ENCODE data around the gene PTPRR.
A peak's percentile ranks its signal among the peaks of the same experiment; 100 is the strongest.

The PTPRR gene

DNA sequence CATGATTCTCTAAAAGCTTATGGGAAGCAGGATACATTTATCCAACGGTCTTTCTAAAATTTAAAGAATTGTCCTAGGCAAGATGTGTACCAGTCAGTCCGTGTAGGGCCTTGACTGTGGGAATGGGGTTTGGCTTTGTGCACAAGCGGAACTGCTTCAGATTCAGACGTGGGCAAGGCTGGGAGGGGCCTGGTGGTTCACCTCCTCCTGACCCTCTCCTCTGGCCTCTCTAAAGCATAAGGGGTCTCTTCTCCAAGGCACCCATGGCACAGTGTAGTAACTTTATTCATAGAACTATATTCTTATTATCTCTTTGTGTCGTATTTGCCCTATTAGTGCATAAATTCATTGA, 162.1 kb downstream of the PTPRR start:
- Histone ChIP-seq H3K27me3 (ENCODE audit: control insufficient read depth in 1 of 2, insufficient read depth in 2 of 2, low read length in 2 of 2) (no peaks in the 10 kb centered on the region), H3K36me3 (ENCODE audit: control insufficient read depth in 1 of 2, insufficient read depth in 2 of 2, low read length in 2 of 2) (no peaks in the 10 kb centered on the region), H3K4me3 (ENCODE audit: low read depth in 1 of 2, low read length in 2 of 2) (no peak overlapping the region), H3K9me3 (ENCODE audit: control insufficient read depth in 1 of 2, low read length in 2 of 2) (no peaks in the 10 kb centered on the region), H3K4me1 (ENCODE audit: control insufficient read depth in 1 of 2, insufficient read depth in 2 of 2, low read length in 2 of 2) (peaks cover 16 to 17% of the 10 kb centered on the region in 2 donors), H3K27ac (ENCODE audit: low read depth, low read length) (no peak overlapping the region), H3K9ac (ENCODE audit: low read depth in 1 of 2, low read length in 2 of 2) (no peak overlapping the region)

DNA sequence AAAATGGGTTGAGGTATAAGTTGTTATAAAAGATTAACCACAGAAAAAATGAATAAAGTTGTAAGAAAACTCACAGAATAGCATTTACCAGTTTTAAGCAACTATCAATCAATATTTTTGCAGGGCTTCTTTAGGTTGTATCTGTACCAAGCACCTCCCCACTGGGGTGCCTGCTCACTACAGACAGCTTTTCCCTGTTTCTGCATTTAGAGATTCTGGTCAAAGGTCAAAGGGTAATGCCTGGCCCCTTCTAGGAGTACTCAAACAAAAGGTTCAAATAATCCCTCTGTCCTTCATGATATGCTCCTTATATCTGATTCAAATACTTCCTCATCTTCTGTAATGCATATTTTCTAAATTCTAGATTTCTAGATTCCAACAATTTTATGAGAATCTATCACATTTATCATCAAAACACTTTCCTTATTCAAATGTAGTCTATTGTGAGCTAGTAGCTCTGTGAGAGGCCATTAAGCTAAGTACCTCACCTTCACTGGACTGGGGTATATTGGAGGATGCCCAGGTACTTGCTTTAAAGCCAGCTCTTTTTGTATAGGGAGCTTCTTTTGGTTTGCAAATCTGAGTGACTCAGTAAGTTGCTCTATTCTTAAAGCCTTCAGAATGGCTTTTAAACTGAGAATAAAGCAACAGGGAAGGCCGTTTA, 162.6 kb downstream of the PTPRR start:
- Histone ChIP-seq H3K4me3 (ENCODE audit: low read depth in 1 of 2, low read length in 2 of 2) (no peak overlapping the region), H3K36me3 (ENCODE audit: control insufficient read depth in 1 of 2, insufficient read depth in 2 of 2, low read length in 2 of 2) (no peaks in the 10 kb centered on the region), H3K27ac (ENCODE audit: low read depth, low read length) (no peak overlapping the region), H3K9me3 (ENCODE audit: control insufficient read depth in 1 of 2, low read length in 2 of 2) (no peaks in the 10 kb centered on the region), H3K27me3 (ENCODE audit: control insufficient read depth in 1 of 2, insufficient read depth in 2 of 2, low read length in 2 of 2) (no peaks in the 10 kb centered on the region), H3K9ac (ENCODE audit: low read depth in 1 of 2, low read length in 2 of 2) (no peak overlapping the region), H3K4me1 (ENCODE audit: control insufficient read depth in 1 of 2, insufficient read depth in 2 of 2, low read length in 2 of 2) (peaks cover 16 to 17% of the 10 kb centered on the region in 2 donors)

DNA sequence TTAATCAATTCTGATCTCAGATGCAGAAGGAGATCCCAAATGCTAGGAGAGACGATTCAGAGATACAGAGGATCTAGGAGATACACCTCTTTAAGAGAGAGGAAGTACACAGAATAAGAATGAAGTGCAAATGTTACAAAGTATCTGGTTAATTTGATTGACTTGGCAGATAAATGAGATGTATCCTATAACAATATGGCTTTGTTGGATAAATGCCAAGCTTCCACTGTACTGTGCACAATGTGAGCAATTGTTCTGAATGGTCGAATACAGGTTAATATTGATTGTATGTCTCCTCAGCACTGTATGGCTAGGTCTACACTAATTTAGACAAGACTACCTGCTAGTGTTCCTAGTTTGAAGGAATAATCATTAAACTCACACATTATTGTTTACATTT, 163.7 kb downstream of the PTPRR start:
- Histone ChIP-seq H3K27me3 (ENCODE audit: control insufficient read depth in 1 of 2, insufficient read depth in 2 of 2, low read length in 2 of 2) (no peaks in the 10 kb centered on the region), H3K9me3 (ENCODE audit: control insufficient read depth in 1 of 2, low read length in 2 of 2) (no peaks in the 10 kb centered on the region)

DNA sequence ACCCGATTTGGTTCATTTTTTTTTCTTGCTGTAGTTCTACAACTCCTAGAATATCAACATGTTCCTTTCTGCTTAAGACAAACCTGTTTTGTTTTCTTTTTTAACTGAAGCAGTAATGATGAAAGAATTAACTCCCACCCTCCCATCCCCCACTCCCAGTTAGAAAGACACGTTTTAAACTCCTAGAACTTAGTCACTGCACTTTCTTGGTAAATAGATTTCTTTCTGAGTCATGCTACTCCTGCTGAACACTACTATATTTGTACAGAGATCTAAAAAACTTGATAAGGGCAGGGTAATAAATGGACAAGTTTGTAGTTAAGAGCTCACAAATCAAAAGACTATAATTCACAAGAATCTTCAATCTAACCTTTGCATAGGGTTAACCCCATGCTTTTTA, 164.4 kb downstream of the PTPRR start:
- H3K27ac ChIP-seq (ENCODE audit: low read depth, low read length), result no peak overlapping the region

More for the DNA sequence above, 163.7 kb downstream of the PTPRR start:
- H3K4me3 ChIP-seq (ENCODE audit: low read depth in 1 of 2, low read length in 2 of 2), result no peak overlapping the region
- no peak overlapping the region for H3K9ac ChIP-seq (ENCODE audit: low read depth in 1 of 2, low read length in 2 of 2)
- H3K36me3 ChIP-seq (ENCODE audit: control insufficient read depth in 1 of 2, insufficient read depth in 2 of 2, low read length in 2 of 2), result no peaks in the 10 kb centered on the region
- peaks cover 16 to 17% of the 10 kb centered on the region in 2 donors for H3K4me1 ChIP-seq (ENCODE audit: control insufficient read depth in 1 of 2, insufficient read depth in 2 of 2, low read length in 2 of 2)
- no peak overlapping the region for H3K27ac ChIP-seq (ENCODE audit: low read depth, low read length)

DNA sequence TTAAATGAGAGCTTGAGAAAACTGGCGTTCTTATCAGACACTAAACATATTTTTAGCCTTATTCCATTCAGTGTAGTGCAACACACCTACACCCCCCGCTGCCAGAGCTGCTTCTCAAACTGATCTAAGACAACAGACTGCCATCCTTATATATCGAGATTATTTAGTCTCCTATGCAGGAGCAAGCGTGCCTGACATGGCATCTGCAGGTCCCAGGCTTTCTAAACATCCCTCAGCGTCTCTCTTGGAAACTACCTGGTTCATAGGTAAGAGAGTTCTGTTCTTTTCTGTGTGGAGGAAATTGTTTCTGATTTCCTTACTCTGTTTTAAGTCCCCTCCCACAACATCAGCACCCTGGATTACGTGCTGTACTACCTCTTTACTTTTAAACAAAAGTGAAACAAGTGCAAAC, 166.2 kb downstream of the PTPRR start:
- Histone ChIP-seq H3K9me3 (ENCODE audit: control insufficient read depth in 1 of 2, low read length in 2 of 2) (no peaks in the 10 kb centered on the region), H3K27ac (ENCODE audit: low read depth, low read length) (no peak overlapping the region), H3K27me3 (ENCODE audit: control insufficient read depth in 1 of 2, insufficient read depth in 2 of 2, low read length in 2 of 2) (no peaks in the 10 kb centered on the region), H3K4me1 (ENCODE audit: control insufficient read depth in 1 of 2, insufficient read depth in 2 of 2, low read length in 2 of 2) (peaks cover 16 to 17% of the 10 kb centered on the region in 2 donors), H3K9ac (ENCODE audit: low read depth in 1 of 2, low read length in 2 of 2) (peak overlapping the region; percentile 23 to 67), H3K36me3 (ENCODE audit: control insufficient read depth in 1 of 2, insufficient read depth in 2 of 2, low read length in 2 of 2) (no peaks in the 10 kb centered on the region), H3K4me3 (ENCODE audit: low read depth in 1 of 2, low read length in 2 of 2) (peak overlapping the region; percentile 75)

More for the DNA sequence above, 164.4 kb downstream of the PTPRR start:
- H3K27me3 ChIP-seq (ENCODE audit: control insufficient read depth in 1 of 2, insufficient read depth in 2 of 2, low read length in 2 of 2), result no peaks in the 10 kb centered on the region
- H3K4me3 ChIP-seq (ENCODE audit: low read depth in 1 of 2, low read length in 2 of 2), result no peak overlapping the region
- no peaks in the 10 kb centered on the region for H3K9me3 ChIP-seq (ENCODE audit: control insufficient read depth in 1 of 2, low read length in 2 of 2)
- H3K9ac ChIP-seq (ENCODE audit: low read depth in 1 of 2, low read length in 2 of 2), result no peak overlapping the region
- H3K36me3 ChIP-seq (ENCODE audit: control insufficient read depth in 1 of 2, insufficient read depth in 2 of 2, low read length in 2 of 2), result no peaks in the 10 kb centered on the region
- H3K4me1 ChIP-seq (ENCODE audit: control insufficient read depth in 1 of 2, insufficient read depth in 2 of 2, low read length in 2 of 2), result peaks cover 16 to 17% of the 10 kb centered on the region in 2 donors

DNA sequence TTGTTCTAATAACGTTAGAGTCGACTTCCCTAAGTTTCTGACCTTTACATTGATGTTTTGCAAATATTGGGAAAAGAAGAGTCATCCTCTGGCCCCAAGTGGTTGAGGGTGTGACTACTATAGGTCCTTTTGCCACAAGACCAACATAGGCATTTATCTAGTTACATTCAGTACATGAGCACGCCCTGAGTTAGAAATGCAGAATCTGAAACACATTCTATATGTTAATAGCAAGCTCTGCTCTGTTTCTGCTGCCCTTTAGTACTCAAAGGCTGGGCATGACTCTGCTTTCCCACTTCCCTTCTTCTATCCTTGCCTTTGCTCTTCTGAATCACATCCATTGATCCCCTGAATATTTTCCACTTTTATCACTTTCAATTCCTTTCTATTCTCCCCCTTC, 168.2 kb downstream of the PTPRR start:
- peaks cover 16 to 21% of the 10 kb centered on the region in 2 donors for H3K4me1 ChIP-seq (ENCODE audit: control insufficient read depth in 1 of 2, insufficient read depth in 2 of 2, low read length in 2 of 2)
- no peak overlapping the region for H3K27ac ChIP-seq (ENCODE audit: low read depth, low read length)
- H3K27me3 ChIP-seq (ENCODE audit: control insufficient read depth in 1 of 2, insufficient read depth in 2 of 2, low read length in 2 of 2), result no peaks in the 10 kb centered on the region
- H3K9me3 ChIP-seq (ENCODE audit: control insufficient read depth in 1 of 2, low read length in 2 of 2), result no peaks in the 10 kb centered on the region
- no peak overlapping the region for H3K4me3 ChIP-seq (ENCODE audit: low read depth in 1 of 2, low read length in 2 of 2)
- no peaks in the 10 kb centered on the region for H3K36me3 ChIP-seq (ENCODE audit: control insufficient read depth in 1 of 2, insufficient read depth in 2 of 2, low read length in 2 of 2)
- no peak overlapping the region for H3K9ac ChIP-seq (ENCODE audit: low read depth in 1 of 2, low read length in 2 of 2)

DNA sequence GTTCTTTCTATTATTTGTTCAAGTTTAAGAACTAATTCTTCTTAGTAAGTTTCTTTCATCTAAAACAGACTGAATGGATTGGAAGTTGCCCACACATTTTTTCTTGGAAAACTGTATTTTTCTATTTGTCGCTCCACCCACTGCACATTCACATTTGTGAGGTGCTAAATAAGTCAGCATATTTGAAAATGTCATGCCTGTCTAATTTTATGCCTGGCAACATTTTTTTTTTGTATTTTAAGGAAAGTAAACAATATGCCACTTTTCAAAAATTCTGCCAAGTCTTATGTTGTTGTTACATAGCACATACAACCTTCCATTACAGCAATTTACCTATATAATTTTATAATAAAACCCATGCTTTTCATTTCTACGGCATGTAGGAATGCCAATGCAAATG, 170.6 kb downstream of the PTPRR start:
- no peaks in the 10 kb centered on the region for H3K9me3 ChIP-seq (ENCODE audit: control insufficient read depth in 1 of 2, low read length in 2 of 2)
- H3K27ac ChIP-seq (ENCODE audit: low read depth, low read length), result no peak overlapping the region
- no peak overlapping the region for H3K9ac ChIP-seq (ENCODE audit: low read depth in 1 of 2, low read length in 2 of 2)
- peaks cover 8 to 12% of the 10 kb centered on the region in 2 donors for H3K4me1 ChIP-seq (ENCODE audit: control insufficient read depth in 1 of 2, insufficient read depth in 2 of 2, low read length in 2 of 2)
- no peak overlapping the region for H3K4me3 ChIP-seq (ENCODE audit: low read depth in 1 of 2, low read length in 2 of 2)
- H3K27me3 ChIP-seq (ENCODE audit: control insufficient read depth in 1 of 2, insufficient read depth in 2 of 2, low read length in 2 of 2), result no peaks in the 10 kb centered on the region
- H3K36me3 ChIP-seq (ENCODE audit: control insufficient read depth in 1 of 2, insufficient read depth in 2 of 2, low read length in 2 of 2), result no peaks in the 10 kb centered on the region

DNA sequence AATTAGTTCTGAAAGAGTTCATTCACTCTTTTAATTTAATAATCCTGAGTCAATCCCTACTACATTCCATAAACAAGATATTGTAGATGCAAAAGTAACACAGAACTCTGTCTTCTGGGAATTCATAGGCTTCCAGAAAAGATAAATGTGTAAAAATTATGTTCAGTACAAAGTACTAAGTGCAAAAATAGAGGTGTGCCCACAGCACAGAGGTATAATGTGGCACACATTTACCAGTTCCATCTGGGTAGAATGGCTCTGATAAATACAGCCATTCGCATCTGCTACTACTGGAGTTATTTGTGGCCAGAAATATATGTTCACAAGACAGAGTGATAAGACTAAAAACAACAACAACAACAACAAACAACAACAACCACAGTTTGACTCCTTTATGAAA, 171.7 kb downstream of the PTPRR start:
- no peak overlapping the region for H3K9ac ChIP-seq (ENCODE audit: low read depth in 1 of 2, low read length in 2 of 2)
- H3K4me1 ChIP-seq (ENCODE audit: control insufficient read depth in 1 of 2, insufficient read depth in 2 of 2, low read length in 2 of 2), result peaks cover 3 to 12% of the 10 kb centered on the region in 2 donors
- H3K4me3 ChIP-seq (ENCODE audit: low read depth in 1 of 2, low read length in 2 of 2), result no peak overlapping the region

DNA sequence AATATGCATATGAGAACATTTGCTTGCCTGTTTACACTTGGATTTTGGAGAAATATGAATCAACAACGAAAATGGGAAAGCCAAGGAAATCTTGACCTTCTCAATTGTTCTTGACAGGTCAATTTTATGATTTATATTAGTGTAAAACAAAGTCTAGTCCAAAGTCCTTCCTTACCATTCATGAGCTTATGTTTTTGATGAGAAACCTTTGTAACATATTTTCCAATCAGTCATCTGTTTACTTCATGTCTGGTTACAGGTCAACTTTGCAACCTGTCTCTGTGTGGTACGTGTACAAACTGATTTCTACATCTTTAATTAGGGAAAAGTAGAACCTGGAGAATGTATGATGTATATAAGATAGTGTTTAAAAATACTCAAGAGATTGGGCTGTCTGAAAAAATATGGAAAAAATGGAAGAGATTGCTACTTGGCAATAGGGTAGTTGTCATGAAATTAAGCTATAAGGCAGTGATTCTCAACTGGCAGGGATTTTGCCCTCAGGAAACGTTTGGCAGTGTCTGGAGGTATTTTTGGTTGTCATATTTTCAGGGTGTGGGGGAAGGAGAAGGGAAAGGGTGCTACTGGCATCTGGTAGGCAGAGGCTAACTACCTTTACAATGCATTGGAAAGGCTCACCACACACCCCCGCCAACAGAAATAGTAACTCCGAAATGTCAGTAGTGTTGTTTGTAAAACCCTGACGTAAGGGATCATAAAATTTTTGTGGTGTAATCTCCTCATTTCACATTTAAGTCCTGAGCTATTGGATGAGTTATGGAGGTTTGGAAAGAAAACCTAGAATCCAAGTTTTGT, 172.9 kb downstream of the PTPRR start:
- Histone ChIP-seq H3K9me3 (ENCODE audit: control insufficient read depth in 1 of 2, low read length in 2 of 2) (no peaks in the 10 kb centered on the region), H3K36me3 (ENCODE audit: control insufficient read depth in 1 of 2, insufficient read depth in 2 of 2, low read length in 2 of 2) (no peaks in the 10 kb centered on the region), H3K4me3 (ENCODE audit: low read depth in 1 of 2, low read length in 2 of 2) (no peak overlapping the region), H3K27ac (ENCODE audit: low read depth, low read length) (no peak overlapping the region), H3K27me3 (ENCODE audit: control insufficient read depth in 1 of 2, insufficient read depth in 2 of 2, low read length in 2 of 2) (no peaks in the 10 kb centered on the region), H3K9ac (ENCODE audit: low read depth in 1 of 2, low read length in 2 of 2) (no peak overlapping the region), H3K4me1 (ENCODE audit: control insufficient read depth in 1 of 2, insufficient read depth in 2 of 2, low read length in 2 of 2) (peaks cover 0 to 12% of the 10 kb centered on the region in 2 donors)

More for the DNA sequence above, 171.7 kb downstream of the PTPRR start:
- Histone ChIP-seq H3K27ac (ENCODE audit: low read depth, low read length) (no peak overlapping the region), H3K9me3 (ENCODE audit: control insufficient read depth in 1 of 2, low read length in 2 of 2) (no peaks in the 10 kb centered on the region), H3K27me3 (ENCODE audit: control insufficient read depth in 1 of 2, insufficient read depth in 2 of 2, low read length in 2 of 2) (no peaks in the 10 kb centered on the region), H3K36me3 (ENCODE audit: control insufficient read depth in 1 of 2, insufficient read depth in 2 of 2, low read length in 2 of 2) (no peaks in the 10 kb centered on the region)

DNA sequence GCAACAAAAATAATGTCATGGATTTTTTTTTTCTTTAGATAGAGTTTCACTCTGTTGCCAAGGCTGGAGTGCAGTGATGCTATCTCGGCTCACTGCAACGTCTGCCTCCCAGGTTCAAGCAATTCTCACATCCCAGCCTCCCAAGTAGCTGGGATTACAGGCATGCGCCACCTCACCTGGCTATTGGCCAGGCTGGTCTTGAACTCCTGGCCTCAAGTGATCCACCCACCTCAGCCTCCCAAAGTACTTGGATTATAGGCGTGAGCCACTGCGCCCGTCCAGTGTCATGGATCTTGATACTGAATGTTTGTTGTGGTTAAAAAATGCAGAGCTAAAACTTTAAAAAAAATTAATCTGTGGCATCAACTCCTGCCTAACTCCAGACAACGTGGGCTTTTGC, 175.5 kb downstream of the PTPRR start:
- Histone ChIP-seq H3K9ac (ENCODE audit: low read depth in 1 of 2, low read length in 2 of 2) (no peak overlapping the region), H3K36me3 (ENCODE audit: control insufficient read depth in 1 of 2, insufficient read depth in 2 of 2, low read length in 2 of 2) (no peaks in the 10 kb centered on the region), H3K9me3 (ENCODE audit: control insufficient read depth in 1 of 2, low read length in 2 of 2) (no peaks in the 10 kb centered on the region), H3K27me3 (ENCODE audit: control insufficient read depth in 1 of 2, insufficient read depth in 2 of 2, low read length in 2 of 2) (no peaks in the 10 kb centered on the region), H3K4me3 (ENCODE audit: low read depth in 1 of 2, low read length in 2 of 2) (no peak overlapping the region), H3K27ac (ENCODE audit: low read depth, low read length) (no peak overlapping the region), H3K4me1 (ENCODE audit: control insufficient read depth in 1 of 2, insufficient read depth in 2 of 2, low read length in 2 of 2) (peaks cover 7 to 20% of the 10 kb centered on the region in 2 donors)
